Measurements from ENCODE around the gene ACSS3.

DNA sequence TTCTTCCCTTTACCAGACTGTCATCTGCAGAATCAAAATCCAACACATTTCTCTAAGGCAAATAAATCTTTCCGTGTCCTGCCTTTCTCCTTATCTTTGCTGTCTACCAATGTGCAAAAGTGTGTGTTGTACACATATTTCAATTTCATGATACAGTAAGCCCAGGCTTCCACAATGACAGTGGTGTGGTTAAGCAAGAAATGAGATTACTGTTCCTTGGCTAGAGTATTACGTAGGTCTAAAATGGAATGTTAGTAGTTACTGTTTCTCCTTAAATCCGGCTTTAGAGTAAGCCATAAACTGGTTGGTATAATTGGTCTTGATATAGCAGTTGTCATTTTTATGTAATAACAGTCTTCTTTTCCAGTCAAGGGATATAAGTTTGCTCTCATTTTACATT lies 82.0 kb downstream of the ACSS3 start:
- TF ChIP-seq, protein P1, sequence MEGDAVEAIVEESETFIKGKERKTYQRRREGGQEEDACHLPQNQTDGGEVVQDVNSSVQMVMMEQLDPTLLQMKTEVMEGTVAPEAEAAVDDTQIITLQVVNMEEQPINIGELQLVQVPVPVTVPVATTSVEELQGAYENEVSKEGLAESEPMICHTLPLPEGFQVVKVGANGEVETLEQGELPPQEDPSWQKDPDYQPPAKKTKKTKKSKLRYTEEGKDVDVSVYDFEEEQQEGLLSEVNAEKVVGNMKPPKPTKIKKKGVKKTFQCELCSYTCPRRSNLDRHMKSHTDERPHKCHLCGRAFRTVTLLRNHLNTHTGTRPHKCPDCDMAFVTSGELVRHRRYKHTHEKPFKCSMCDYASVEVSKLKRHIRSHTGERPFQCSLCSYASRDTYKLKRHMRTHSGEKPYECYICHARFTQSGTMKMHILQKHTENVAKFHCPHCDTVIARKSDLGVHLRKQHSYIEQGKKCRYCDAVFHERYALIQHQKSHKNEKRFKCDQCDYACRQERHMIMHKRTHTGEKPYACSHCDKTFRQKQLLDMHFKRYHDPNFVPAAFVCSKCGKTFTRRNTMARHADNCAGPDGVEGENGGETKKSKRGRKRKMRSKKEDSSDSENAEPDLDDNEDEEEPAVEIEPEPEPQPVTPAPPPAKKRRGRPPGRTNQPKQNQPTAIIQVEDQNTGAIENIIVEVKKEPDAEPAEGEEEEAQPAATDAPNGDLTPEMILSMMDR (IDR thresholded peaks at IDR 0.05): no peak
- no peak for TF ChIP-seq POLR2A (IDR thresholded peaks at IDR 0.05; ENCODE audit: low read depth)
- no peak for TF ChIP-seq POLR2AphosphoS5 (IDR thresholded peaks at IDR 0.05)
